ENCODE data around the gene PLEKHG7.

- no peak for TF ChIP-seq CTCF (IDR thresholded peaks at IDR 0.05; ENCODE audit: low read length)
- TF ChIP-seq EZH2 (IDR thresholded peaks at IDR 0.05; ENCODE audit: borderline replicate concordance, low read length) = no peak
These were observed 28.3 kb upstream of the PLEKHG7 start for GRCh38 chr12:92674500-92674899.

All from OCI-LY1 (cell line).